GM19438 (cell line): ENCODE measurements around the gene LRRC52.

ENCODE experiments used
- ATAC-seq: cut with Tn5 transposase; IDR thresholded peaks from one replicate; pipeline ENCODE4 v1.9.1; 2021; ENCODE audit warnings: low read depth; ENCODE audit not compliant: unreplicated experiment

The LRRC52 gene, protein sequence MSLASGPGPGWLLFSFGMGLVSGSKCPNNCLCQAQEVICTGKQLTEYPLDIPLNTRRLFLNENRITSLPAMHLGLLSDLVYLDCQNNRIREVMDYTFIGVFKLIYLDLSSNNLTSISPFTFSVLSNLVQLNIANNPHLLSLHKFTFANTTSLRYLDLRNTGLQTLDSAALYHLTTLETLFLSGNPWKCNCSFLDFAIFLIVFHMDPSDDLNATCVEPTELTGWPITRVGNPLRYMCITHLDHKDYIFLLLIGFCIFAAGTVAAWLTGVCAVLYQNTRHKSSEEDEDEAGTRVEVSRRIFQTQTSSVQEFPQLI

DNA sequence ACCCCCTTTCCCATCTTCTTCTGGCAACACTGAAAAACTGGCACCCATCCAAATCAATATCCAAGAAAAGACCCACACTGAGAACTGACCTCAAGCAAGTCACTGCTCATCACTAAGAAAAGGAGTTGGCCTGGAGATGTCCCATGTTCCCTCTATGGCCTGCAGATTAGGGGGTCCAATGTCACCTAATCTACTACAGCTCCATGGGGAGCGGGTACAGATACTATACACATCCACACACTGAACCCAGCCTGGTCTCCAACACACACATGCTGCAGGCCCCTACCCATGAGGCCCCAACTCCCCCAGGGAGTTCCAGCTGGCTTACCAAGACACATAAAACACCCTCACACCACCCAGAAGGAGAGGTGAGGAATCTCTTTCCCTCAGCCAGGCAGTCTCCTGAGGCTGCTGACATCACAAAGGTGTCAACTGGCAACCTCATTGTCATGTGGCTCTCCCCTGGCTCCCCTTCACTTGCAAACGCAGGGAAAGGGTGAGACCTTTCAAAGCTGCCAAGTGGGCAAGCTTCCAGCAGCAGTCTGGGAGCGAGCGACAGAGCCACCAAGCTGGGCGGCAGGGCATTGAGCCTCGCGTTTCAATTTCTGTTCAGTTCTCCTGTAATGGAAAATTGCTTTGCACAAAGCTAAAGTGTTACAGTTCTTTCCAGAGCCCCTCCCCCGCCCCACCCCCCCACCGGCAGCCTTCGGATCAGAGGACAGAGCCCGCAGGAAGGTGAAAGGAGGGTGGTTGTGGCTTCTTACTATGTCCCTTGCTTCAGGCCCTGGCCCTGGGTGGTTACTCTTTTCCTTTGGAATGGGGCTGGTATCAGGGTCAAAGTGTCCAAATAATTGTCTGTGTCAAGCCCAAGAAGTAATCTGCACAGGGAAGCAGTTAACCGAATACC, at the start of gene LRRC52:
TSS of gene LRRC52 (plus strand) at position 469 of the 907 bp plus-strand sequence. CDS start at position 766, 297 bp downstream.
- no peak for ATAC-seq

DNA sequence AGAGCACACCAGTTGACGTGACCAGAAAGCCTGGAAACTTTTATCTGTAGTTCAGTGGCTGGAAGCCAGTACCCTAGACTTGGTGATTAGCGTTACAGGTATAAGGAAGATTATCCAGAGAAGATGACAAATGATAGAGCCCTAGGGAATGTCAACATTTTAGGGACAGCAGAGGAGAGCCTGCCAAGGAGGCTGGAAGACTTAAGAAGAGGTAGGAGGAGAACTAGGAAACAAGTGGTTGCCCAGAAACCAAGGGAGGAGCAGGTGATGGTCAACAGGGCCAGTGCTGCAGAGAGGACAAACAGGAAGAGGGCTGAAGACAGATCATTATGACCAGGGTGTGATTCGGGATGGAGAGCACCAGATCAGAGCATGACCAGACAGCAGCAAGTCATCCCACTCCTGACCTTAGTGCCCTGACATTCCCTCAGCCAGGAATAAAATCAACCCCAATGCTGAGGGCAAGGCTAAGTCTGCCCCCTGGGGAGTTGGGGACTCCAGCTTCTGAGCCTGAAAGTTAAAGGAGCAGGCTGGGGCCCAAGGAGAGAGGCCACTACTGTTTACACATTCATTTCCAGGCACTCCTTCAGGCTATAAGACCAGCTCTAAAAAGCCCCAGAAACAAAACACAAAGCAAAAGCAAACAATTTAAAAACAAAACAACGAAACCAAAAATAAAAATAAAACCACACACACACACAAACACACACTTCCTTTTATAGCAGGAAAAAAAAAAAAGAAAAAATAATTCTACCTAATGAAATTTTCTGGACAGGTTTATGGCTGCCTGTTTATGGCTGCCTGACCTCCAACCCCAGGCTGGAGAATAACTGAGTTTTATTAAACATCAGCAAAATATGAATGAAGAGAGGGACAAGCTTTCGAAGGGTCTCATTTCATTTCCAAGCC, 48.6 kb upstream of the LRRC52 start:
- ATAC-seq: no peak

DNA sequence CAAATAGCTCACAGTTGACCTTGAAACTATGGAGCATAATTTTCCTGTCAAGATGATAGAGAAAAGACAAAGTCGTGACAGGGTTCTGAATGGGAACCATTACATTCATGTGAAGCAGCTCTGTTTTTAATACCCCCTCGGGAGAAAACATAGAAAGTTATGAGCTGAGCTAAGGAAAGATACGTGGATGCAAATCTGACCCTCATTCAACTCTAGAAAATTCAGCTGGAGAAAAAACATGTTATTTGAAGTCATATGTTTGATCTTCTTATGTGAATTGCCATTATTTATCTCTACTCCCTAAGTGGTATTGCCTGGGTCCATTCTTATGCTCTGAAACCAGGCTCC, 48.0 kb upstream of the LRRC52 start:
- no peak for ATAC-seq

DNA sequence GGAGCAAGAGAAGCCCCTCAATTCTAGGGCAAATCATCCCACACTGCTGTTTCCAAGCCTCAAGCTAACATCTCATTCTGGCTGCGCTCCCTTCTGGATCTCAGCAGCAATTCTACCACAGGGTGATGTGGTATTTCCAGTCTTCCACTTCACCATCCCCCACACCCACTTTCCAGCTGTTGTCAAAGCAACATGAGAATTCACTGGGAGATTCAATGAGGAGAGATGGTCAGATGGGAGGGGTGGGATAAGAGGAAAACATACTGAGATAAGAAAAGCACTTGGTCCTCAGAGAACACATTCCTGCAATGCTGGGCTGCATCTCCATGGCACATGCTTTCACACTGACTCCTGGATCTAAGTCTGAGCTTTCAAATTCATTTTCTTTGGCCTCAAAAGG, 47.3 kb upstream of the LRRC52 start:
- ATAC-seq: no peak

DNA sequence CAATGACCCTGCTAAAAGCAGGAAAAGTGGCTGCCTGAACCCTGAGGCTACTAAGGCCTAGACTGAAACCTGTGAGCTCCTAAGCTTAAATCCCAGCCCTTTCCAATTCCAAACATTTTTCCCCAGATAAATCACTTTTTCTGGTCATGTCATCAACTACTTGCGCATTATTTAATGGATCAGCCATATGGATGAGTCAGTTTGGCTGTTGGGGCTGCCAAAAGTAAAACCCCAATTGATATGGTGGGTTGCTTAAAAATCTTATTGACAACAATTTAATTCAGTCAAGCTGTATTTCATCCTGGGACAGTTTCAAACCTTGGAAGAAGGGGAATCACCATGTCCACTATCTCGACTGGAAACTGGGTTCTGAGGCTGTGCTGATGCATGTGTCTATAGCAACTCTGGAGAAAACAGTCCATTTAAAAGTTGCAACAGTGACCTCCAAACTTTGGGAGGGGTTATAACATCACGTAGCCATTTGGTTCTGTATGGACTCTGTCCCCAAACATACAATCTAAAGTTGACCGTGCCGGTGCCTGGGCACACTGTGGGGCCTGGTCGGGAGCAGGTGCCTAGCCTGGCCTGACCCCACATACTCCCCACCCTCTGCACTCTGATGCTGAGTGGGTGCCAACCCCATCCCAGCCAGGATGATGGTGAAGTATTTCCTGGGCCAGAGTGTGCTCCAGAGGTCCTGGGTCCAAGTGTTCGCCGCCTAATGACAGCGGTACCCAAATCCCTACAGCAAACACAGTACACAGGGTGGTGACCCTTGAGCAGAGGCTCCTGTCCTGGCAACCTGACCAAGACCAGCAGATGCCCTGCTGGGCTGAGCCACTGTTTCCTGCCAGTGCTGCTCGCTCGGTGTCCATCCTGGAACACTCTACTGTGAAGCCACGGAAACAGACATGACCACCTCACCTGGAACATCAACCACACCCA, 46.5 kb upstream of the LRRC52 start:
- no peak for ATAC-seq

DNA sequence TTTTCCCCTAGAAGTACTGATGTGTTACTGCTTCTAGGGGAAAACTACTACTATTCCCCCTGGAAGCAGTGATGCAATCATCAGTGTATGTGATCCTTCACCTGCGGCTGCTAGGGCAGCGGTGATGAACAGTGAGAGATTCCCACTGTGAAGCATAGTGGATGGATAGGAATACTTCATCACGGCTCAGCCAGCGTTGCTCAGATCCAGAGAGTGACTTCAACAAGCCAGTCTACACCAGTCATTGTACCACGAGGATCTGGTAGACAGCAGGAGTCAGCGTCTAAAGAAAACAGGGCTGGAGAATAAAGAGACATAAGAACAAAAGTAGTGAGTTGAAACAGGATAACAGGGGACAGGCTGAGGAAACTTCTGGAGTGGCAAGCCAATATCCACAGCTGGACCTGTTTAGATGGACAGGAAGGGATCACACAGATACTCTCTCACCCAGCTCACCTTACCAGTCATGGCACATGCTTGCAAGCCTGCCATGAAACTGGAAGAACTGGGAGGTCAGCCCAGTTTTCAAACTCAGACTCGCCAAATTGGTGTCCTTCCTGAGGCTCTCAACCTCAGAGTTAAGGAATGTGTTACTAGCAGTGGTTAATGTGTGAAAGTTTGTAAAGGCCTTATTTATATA, 42.4 kb upstream of the LRRC52 start:
- no peak for ATAC-seq

DNA sequence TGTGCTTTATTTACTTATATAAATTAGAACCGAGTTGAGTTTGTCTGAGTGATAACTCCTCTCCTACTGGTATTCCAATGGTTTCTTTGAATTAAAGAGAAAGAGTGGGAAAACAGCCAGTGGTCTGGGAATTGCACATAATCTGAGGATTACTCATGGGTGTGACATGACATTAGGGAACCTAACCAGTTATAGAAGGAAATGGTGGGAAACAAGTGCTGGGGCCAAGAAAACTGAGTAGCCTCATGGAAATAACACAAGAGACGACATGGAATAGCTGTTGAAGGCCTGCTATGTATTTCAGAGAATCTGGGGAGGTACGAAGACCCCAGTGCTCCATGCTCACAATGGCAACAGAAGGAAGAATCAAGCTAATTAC, 41.8 kb upstream of the LRRC52 start:
- no peak for ATAC-seq

DNA sequence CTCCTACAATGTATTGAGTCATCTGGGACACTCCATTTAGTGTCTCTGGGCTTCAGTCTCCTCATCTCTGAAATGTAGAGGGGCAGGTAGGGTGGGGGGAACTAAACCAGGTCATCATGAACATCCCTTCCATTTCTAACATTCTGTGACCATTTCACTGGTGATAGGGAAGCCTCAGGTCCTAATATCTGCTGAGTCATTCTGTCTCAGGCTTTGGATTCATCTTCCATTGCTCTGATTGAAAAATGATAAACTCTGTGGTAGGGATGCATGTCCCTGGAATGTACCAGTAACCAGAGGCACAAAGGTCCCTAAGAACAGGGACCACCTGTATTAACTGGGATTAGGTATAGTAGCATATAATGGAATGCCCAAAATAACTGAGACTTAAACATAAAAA, 36.2 kb upstream of the LRRC52 start:
- no peak for ATAC-seq

DNA sequence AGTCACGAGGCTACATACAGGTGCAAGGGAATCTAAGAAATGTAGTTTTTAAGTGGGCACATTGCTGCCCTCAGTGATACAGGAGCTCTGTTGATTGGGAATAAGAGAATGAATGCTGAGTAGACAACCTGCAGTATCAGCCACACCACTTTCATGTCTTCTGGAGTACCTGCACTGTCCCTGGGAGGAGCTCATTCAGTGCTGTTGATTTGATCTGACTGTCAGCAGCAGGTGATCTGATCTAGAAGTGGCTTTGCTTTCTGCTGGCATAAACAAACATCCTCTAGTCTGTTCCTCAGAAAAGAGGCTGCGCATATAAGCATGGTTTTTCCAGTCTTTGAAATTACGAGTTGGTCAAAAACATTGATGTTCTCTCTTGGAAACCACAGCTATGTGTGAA, 35.5 kb upstream of the LRRC52 start:
- ATAC-seq: no peak

DNA sequence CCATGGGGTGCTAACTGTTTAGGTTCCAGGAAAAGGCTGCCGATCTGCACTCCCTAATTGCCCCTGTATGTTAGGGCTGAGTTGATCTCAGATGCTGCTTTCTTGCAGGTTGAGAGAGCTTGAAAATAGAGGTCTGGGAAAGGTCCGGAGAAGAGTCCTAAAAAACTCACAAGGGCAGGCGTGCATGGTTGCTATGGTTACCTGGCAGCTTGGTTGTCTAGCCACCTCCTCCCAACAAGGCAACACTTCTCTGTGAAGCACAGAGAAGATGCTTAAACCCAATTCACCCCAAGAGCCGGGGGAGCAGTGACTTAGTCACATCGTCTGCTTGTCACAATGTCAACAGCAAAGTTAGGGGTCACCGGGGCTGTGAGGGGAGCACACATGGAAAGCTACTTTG, 31.0 kb upstream of the LRRC52 start:
- ATAC-seq: no peak

DNA sequence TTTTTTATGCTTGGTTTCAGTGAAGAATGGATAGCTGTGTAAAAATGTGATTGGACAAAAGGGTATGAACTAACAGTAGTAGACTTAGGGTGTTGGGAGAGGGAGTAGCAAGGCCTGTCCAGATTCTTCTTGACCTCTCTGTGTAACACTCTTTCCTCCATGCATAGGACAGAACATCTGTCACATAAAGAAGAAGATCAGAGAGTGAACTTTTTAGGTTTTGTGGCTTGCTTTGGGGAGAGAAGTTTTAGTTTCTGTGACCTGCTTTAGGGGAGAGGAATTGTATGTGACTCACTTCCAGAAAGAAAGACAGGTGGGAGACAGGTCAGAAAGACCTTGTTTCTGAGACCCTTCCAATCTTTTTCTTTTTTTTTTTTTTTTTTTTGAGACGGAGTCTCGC, 27.3 kb upstream of the LRRC52 start:
- ATAC-seq: no peak

DNA sequence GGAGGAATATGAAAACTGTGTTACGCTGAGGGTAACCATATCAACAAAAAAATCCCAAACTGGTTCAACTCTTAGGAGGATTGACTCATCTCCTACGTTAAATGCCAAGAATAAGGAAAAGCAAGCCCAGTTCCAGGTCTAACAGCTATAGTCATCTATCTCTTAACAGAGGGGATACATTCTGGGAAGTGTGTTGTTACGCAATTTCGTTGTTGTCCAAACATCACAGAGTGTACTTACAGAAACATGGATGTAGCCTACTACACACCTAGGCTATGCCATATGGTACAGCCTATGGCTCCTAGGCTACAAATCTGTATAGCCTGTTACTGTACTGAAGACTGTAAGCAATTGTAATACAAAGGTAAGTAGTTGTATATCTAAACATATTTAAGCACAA, 23.2 kb upstream of the LRRC52 start:
- ATAC-seq: no peak

DNA sequence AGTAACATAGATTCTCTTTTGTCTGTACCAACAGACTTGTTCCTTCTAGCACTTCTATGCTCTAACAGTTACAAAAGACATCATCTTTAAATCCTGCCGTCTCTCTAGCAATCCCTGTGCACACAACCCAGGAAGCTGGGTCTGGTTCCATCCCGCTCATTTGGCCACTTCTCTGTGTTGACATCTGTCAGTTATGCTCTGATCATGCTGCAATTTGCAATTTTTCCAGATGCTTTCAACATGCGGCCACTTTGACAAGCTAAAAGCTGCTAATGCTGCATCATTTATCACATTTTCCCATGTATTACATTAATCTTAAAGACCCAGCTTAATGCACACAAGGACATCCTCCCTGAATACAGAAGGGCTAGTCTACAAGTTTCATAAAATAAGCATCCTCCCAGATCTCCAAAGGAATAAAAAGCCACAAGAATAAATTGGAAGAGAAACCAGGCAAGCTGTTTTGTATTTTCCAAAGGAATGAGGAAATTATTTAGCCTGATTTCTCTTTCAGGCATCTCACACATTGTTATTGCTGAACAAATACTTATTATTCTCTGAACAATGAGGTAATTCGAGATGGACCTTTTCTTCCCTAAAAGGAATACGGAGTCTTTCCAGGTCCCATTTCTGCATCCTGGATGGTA, 19.0 kb upstream of the LRRC52 start:
- no peak for ATAC-seq

DNA sequence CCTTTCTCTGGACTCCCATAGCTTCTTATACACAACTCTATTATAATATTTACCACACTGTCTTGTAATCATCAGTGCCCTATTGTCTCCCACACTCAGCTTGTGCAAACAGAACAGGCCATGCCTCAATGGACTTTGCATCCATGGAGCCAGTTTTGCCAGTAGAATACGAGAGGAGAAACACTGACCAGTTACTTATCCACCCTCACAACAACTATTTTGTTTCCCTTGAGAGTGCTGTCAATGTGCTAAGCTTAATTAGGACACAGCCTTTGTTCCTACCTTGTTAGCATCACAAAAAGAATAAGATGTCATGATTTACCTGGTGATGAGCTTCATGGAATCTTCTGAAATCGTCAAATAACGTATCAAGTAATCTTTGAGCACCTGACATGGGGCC, 18.1 kb upstream of the LRRC52 start:
- ATAC-seq: no peak

DNA sequence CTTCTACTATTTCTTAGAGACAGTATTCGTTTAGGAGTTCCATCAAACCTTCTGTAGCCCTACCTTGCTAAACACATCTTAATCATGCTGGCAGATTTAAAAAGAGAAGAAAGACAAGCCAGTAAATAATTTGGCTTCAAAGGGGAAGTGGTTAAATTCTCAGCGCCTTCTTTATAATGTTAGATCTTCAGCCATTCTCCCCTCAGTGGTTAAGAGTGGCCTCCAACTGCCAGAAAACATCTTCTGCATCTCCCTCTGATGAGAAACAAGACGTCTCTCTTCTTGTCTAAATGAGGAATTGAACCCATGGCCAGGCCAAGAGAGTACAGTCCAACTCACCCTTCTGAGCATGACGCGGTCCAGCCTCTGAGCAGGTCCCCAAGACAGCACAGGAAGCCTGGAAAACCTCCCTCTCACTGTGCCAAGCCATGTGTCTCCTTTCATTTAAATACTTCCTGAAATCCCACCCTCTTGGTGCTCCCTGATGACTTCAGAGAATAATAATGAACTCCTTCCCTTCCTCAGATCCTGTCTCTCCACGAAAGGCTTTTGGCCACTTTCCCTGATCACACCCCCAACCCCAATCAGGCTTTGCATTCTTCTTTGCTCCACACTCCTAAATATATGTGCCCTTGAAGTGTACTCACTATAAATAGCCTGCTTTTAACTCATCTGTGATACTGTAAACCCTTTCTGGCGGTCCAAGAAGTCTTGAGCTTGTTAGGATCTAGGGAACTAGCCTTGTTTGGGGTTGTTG, 16.4 kb upstream of the LRRC52 start:
- ATAC-seq: no peak

DNA sequence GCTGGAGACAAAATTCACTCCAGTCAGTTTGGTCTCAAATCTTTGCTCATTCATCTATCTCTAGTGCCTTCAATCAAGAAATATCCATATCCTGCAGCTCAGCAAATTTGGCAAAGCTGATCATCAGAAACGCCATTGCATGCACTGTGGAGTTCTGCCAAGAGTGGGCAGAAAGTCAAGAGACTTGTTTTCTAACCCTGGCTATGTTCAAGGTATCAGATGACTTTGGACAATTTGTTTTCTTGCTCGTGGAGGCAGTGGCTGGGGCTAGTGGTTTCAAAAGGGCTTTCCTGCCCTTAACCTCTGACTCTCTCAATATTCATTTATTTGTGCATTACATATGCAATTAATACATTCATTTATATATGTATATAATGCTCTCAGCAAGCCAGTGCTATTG, 12.8 kb upstream of the LRRC52 start:
- ATAC-seq: no peak

DNA sequence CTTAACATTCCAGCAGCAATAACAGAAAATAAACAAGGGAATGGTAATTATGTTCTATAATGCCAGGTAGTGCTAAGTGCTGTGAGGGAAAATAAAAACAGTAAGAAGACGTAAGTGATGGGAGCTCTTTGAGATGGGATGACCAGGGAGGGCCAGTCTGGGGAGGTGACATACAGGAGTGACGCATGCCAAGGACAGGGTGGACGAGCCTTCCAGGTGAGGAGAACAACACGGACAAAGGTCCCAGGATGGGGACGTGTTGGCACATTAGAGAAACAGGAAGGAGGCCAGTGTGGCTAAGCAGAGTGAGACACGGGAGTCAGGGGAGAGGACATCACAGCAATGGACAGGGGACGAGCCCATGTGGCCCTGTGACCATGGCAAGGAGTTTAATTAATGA, 11.7 kb upstream of the LRRC52 start:
- ATAC-seq: no peak

DNA sequence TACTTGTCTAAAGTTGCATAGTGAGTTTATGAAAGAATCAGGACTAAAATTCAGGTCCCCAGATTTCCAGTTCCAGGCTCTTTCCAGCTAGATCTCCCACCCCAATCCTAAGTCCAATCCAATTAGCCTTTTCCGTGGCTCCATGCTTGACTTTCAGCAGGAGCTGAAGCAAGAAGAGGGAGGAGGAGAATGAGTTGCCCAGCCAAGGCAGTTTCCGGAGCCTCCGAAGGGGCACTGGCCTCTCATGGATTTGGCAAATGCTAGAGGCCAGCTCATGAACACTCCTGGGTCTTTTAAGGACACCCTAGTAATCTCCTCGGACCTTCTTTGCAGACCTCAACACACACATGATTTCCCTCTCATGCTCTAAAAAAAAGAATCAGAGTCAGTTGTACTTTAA, 10.5 kb upstream of the LRRC52 start:
- no peak for ATAC-seq
